ENCODE results near the gene CNGB1.
"Not testable (repeated sequence)": the region's sequence is repeated elsewhere in the genome, so short reads cannot be mapped to it uniquely, and the experiment has no call there.

CNGB1 gene

GRCh38 chr16:57996406-57997175 lies 25.7 kb upstream of the CNGB1 start:
- DNase-seq: no peak

- DNase-seq: no peak
Measured at GRCh38 chr16:57995721-57996405, 24.9 kb upstream of the CNGB1 start.

GRCh38 chr16:57994778-57995177 lies 23.9 kb upstream of the CNGB1 start:
- peak; percentile 90 for DNase-seq

GRCh38 chr16:57994361-57994760 lies 23.4 kb upstream of the CNGB1 start:
- no peak for DNase-seq

GRCh38 chr16:57993897-57994296 lies 23.0 kb upstream of the CNGB1 start:
- DNase-seq: no peak

- DNase-seq: no peak
Measured at GRCh38 chr16:57993438-57993837, 22.5 kb upstream of the CNGB1 start.

- no peak for DNase-seq
Measured at GRCh38 chr16:57992084-57992483, 21.2 kb upstream of the CNGB1 start.

- DNase-seq: no peak
Measured at GRCh38 chr16:57991551-57992059, 20.7 kb upstream of the CNGB1 start.

GRCh38 chr16:57988929-57989328 lies 18.0 kb upstream of the CNGB1 start:
- no peak for DNase-seq

GRCh38 chr16:57987441-57988177 lies 16.7 kb upstream of the CNGB1 start:
- no peak for DNase-seq

- DNase-seq: no peak
Measured at GRCh38 chr16:57986196-57986595, 15.3 kb upstream of the CNGB1 start.

GRCh38 chr16:57985204-57986181 lies 14.6 kb upstream of the CNGB1 start:
- DNase-seq: peak; percentile 30

- peak; percentile 94 for DNase-seq
Measured at GRCh38 chr16:57984443-57985203, 13.7 kb upstream of the CNGB1 start.

GRCh38 chr16:57982385-57982784 lies 11.5 kb upstream of the CNGB1 start:
- DNase-seq: no peak

GRCh38 chr16:57981636-57982035 lies 10.7 kb upstream of the CNGB1 start:
- DNase-seq: no peak

- no peak for DNase-seq
Measured at GRCh38 chr16:57979006-57979585, 8.2 kb upstream of the CNGB1 start.

- not testable (repeated sequence) for DNase-seq
Measured at GRCh38 chr16:57978070-57978465, 7.1 kb upstream of the CNGB1 start.

GRCh38 chr16:57977418-57978069 lies 6.6 kb upstream of the CNGB1 start:
- peak; percentile 47 for DNase-seq

GRCh38 chr16:57976331-57976796 lies 5.4 kb upstream of the CNGB1 start:
- DNase-seq: peak; percentile 82

- DNase-seq: peak; percentile 57
Measured at GRCh38 chr16:57972306-57972705, 1.4 kb upstream of the CNGB1 start.

Measured in hematopoietic multipotent progenitor cell treated with erythropoietin and hydrocortisone succinate and interleukin-3 and kit ligand, for 4 days (in vitro differentiated cells).